MCF 10A (cell line): ENCODE data around the gene ELMO1. TPM values are rescaled to one million over a fixed set of nuclear protein-coding genes. Genes with fewer than 3 reads are reported as not detected.

Source experiments
- BruUV-seq: library from RNA; stranded (reverse); fragments of 400-500 nt; replicated peaks from 2 replicates; lab custom pipeline; 2021; lab: Mats Ljungman, UMichigan
- CTCF ChIA-PET: fragments of 300-600 bp; sonication (Branson Sonifier 250); formaldehyde crosslinking; extraction: SDS; loops from one replicate; lab custom pipeline; 2021; ENCODE audit warnings: antibody characterized with exemption, inconsistent platforms; lab: Yijun Ruan, JAX
- POLR2A ChIA-PET: fragments of 300-600, 350-650 bp; sonication (Branson Sonifier 250); formaldehyde crosslinking; extraction: SDS; loops from one replicate; lab custom pipeline; 2020; ENCODE audit warnings: antibody characterized with exemption, inconsistent platforms; lab: Yijun Ruan, JAX
- DNase-seq: peaks from one replicate; pipeline ENCODE4 v3.0.0-alpha.2; 2018; ENCODE audit not compliant: unreplicated experiment
- H3K27ac Mint-ChIP-seq: one replicate; pipeline ENCODE4 v1.8.0; 2022; ENCODE audit warnings: mild to moderate bottlenecking, low read depth, mixed read lengths; ENCODE audit not compliant: unreplicated experiment
- H3K27me3 Mint-ChIP-seq: one replicate; pipeline ENCODE4 v1.8.0; 2022; ENCODE audit warnings: mixed read lengths; ENCODE audit not compliant: insufficient read depth, unreplicated experiment
- H3K36me3 Mint-ChIP-seq: one replicate; pipeline ENCODE4 v1.8.0; 2022; ENCODE audit warnings: mild to moderate bottlenecking, moderate library complexity, mixed read lengths; ENCODE audit not compliant: insufficient read depth, unreplicated experiment
- H3K4me1 Mint-ChIP-seq: one replicate; pipeline ENCODE4 v1.8.0; 2022; ENCODE audit warnings: mixed read lengths; ENCODE audit not compliant: insufficient read depth, unreplicated experiment
- H3K4me3 Mint-ChIP-seq: one replicate; pipeline ENCODE4 v1.8.0; 2022; ENCODE audit warnings: mild to moderate bottlenecking, moderate library complexity, mixed read lengths; ENCODE audit not compliant: unreplicated experiment
- H3K9me3 Mint-ChIP-seq: one replicate; pipeline ENCODE4 v1.8.0; 2022; ENCODE audit warnings: mixed read lengths; ENCODE audit not compliant: unreplicated experiment
- CTCF ChIP-seq: fragments of 200-600 bp; IDR thresholded peaks from one replicate; pipeline ENCODE4 v1.8.0; 2022; ENCODE audit warnings: antibody characterized with exemption, mild to moderate bottlenecking; ENCODE audit not compliant: unreplicated experiment
- intact Hi-C: fragments of 100-400 bp; cut with micrococcal nuclease; formaldehyde crosslinking; loops from 2 replicates; pipeline ENCODE4 v1.14.1; 2022
- total RNA-seq: library from RNA; stranded (reverse); gene quantifications from 2 replicates; pipeline ENCODE4 v1.2.3, GENCODE V29; 2022

ELMO1 gene
- total RNA-seq, 1 experiment from 2014 or later, result 0.30 TPM

- Mint-ChIP-seq H3K36me3 (no peaks in the 10 kb centered on the region), H3K4me1 (peaks cover 7% of the 10 kb centered on the region), H3K27me3 (no peaks in the 10 kb centered on the region), H3K27ac (no peak overlapping the region), H3K9me3 (no peaks in the 10 kb centered on the region), H3K4me3 (no peak overlapping the region)
- BruUV-seq, result no TSS peak
- DNase-seq, result no peak
- ChIA-PET CTCF (interaction anchor here (0.6 to 1.3 kb wide), 2 partner anchors 10 to 64 kb away, joined by 3 to 4 read pairs; no protein-coding TSS in a partner anchor), POLR2A (no interaction called here)
- TF ChIP-seq CTCF, result no peak
- intact Hi-C loops, result no loop called here
These were observed 78.8 kb downstream of the ELMO1 start for GRCh38 chr7:37369906-37370305.

GRCh38 chr7:37368540-37368939, 80.1 kb downstream of the ELMO1 start:
- TF ChIP-seq CTCF, result no peak
- BruUV-seq, result no TSS peak
- Mint-ChIP-seq H3K27me3 (no peaks in the 10 kb centered on the region), H3K9me3 (no peaks in the 10 kb centered on the region), H3K27ac (no peak overlapping the region), H3K36me3 (no peaks in the 10 kb centered on the region), H3K4me3 (no peak overlapping the region), H3K4me1 (peaks cover 7% of the 10 kb centered on the region)
- DNase-seq, result no peak
- intact Hi-C loops, result no loop called here
- ChIA-PET POLR2A (no interaction called here), CTCF (interaction anchor here (1.0 to 1.3 kb wide), 2 partner anchors 8 to 12 kb away, joined by 3 to 4 read pairs; no protein-coding TSS in a partner anchor)

- Mint-ChIP-seq H3K36me3 (no peaks in the 10 kb centered on the region), H3K4me3 (no peak overlapping the region), H3K27me3 (no peaks in the 10 kb centered on the region), H3K9me3 (no peaks in the 10 kb centered on the region), H3K27ac (no peak overlapping the region), H3K4me1 (peaks cover 7% of the 10 kb centered on the region)
- DNase-seq, result no peak
- no TSS peak for BruUV-seq
- no peak for TF ChIP-seq CTCF
- CTCF ChIA-PET, result no interaction called here
- POLR2A ChIA-PET, result no interaction called here
- intact Hi-C loops, result no loop called here
These were observed 81.7 kb downstream of the ELMO1 start for GRCh38 chr7:37367010-37367409.

- intact Hi-C loops, result no loop called here
- no peak for DNase-seq
- no peak for TF ChIP-seq CTCF
- H3K27ac Mint-ChIP-seq, result no peak overlapping the region
- peaks cover 7% of the 10 kb centered on the region for H3K4me1 Mint-ChIP-seq
- CTCF ChIA-PET, result no interaction called here
- no peaks in the 10 kb centered on the region for H3K36me3 Mint-ChIP-seq
- no peak overlapping the region for H3K4me3 Mint-ChIP-seq
- BruUV-seq, result no TSS peak
- no peaks in the 10 kb centered on the region for H3K27me3 Mint-ChIP-seq
- no peaks in the 10 kb centered on the region for H3K9me3 Mint-ChIP-seq
- POLR2A ChIA-PET, result no interaction called here
These were observed 82.2 kb downstream of the ELMO1 start for GRCh38 chr7:37366445-37366844.
